NAMALWA (cell line): ENCODE results near the gene PPP2R5B.

ENCODE experiments used
- DNase-seq: peaks from one replicate; pipeline ENCODE4 v3.0.0-alpha.2; 2015; ENCODE audit warnings: low spot score

Gene PPP2R5B

DNA sequence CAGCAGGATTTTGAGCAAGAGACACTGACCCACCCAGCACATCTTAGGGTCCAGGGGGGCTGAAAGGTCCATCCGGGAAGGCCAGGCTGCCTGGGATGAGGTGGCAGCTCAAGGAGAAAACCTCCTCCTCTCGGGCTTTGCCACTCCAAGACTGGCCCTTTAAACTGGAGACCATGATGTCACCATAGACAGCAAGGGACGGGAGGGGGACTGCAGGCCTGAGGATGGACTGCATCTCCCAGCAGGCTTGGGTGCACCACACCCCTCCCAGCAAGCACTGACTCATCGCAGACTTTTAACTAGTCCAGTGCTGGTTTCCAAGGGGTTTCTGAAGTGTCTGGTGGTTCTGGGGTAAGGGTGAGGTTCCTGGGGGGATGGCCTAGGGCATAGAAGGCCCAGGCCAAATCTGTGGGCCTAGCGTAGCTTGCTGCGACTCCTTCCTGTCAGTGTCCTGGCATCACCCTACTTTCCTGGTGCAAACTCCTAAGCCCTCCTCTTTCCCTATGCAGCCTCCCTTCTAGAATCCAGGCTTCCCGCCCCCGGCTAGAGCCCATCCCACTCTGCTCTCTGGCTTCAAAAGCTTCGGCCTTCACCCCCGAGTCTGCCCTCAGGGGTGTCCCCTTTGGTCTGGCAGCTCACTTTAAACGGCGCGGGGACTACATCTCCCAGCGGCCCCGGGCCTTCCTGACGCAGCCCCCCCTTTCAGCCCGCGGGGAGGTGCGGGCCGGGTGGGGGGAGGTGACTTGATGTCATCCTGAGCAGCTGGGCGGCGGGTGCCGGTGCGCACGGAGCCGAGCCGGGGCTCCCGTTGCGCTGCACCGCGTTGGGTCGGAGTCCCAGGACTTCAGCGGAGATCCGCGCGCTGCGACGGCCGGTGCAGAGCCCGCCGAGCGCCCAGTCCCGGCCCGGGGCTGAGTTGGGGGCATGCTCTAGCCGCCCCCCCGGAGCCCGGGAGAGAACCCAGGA lies at the start of gene PPP2R5B:
Gene PPP2R5B (plus strand): TSS at position 746 of the 966 bp plus-strand sequence. CDS start 1,046 bp downstream, outside the sequence.
- peak; percentile 89 for DNase-seq

GRCh38 chr11:64875369-64876228 lies 48.9 kb upstream of the PPP2R5B start:
- DNase-seq = peak; percentile 77

DNA sequence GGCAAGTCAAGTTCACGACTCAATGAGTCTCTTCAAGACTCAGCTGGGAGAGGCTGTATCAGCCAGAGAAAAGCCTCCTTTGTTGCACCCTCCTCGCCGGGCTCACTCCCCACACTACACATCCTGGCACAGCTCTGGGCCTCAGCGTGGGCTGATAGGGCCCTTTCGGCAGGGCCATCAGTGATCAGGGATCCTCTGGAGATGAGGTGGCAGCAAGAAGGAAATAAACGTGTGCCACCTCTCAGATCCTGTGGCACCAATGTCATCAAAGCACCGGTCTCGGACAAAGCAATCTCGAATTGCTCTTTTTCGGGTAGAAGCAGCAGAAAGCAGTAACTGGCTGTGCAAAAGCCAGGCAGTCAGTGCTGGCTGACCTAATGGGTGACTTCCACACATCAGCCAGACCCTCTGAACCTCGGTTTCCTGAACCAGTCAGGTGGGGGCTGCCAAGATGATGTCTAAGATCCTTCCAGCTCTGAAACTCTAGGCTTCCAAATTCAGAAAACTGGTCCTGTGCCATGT lies 48.2 kb upstream of the PPP2R5B start:
- no peak for DNase-seq

GRCh38 chr11:64876835-64877341 lies 47.6 kb upstream of the PPP2R5B start:
- DNase-seq = peak; percentile 37

GRCh38 chr11:64877390-64878222 lies 46.9 kb upstream of the PPP2R5B start:
- peak; percentile 45 for DNase-seq

DNA sequence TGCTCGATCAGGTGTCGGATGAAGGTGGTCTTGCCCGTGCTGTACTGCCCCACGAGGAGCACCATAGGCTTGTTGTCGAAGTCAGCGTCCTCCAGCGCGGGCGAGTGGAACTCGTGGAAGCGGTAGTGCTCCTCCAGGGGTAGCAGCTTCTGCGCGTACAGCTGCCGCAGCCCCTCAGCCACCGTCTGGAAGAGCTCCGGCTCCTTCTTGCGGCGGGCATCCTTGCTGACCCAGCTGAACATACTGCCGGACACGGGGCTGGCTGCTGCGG lies 46.3 kb upstream of the PPP2R5B start:
- DNase-seq = no peak

GRCh38 chr11:64878494-64879243 lies 45.8 kb upstream of the PPP2R5B start, which contains the start of gene EHD1:
TSS of gene EHD1 (minus strand) at chr11:64878621. CDS start at chr11:64878464, 157 bp downstream.
- DNase-seq = peak; percentile 98

DNA sequence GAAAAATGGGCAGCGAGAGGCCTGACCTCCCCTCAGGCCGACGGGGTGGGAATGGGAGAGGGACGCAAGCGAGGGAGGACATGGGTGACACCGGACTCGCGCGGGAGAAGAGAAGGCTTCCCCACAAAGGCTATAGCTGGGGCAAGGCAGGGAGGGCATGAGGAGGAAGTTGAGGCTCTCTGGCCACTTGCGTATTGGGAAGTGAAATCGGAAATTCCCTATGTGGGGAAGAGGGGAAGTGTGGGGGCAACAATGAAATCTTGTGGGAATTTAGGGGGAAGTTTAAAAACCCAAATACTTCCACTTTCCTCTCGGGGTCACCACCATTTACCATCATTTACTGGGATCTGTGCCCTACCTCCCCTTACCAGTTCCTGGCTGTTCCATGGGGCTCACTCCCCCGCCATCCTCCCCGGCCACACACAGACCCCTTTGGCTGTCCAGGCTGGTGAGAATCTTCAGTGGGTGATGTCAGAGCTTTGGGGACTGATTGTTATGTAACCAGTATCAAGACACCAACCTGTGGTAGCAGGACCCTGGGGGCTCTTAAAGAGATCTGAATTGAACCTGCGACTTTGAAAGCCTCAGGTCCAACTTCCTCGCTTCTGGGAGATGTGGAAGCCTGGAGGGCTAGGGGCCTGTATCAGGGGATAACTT lies 45.1 kb upstream of the PPP2R5B start:
- peak; percentile 46 for DNase-seq

GRCh38 chr11:64880240-64881001 lies 44.1 kb upstream of the PPP2R5B start:
- DNase-seq = peak; percentile 61

GRCh38 chr11:64881476-64881875 lies 43.0 kb upstream of the PPP2R5B start:
- no peak for DNase-seq

DNA sequence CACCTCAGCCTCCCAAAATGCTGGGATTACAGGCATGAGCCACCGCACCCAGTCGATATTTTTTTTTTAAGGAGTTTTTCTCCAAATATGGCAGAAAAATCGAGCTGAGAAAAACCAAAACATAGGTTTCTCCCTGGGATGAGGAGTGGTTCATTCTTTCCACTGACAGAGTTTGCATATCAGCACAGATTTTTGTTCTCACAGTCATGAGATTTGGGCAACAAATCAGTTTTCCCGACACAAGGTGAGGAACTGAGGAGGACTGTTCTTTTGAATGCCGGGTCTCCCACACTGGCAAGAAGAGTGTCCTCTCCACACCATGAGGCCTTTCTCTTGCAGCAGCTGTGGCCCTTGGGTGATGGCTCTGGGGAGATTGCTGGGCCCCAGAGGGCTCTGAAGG lies 42.2 kb upstream of the PPP2R5B start:
- DNase-seq = no peak

DNA sequence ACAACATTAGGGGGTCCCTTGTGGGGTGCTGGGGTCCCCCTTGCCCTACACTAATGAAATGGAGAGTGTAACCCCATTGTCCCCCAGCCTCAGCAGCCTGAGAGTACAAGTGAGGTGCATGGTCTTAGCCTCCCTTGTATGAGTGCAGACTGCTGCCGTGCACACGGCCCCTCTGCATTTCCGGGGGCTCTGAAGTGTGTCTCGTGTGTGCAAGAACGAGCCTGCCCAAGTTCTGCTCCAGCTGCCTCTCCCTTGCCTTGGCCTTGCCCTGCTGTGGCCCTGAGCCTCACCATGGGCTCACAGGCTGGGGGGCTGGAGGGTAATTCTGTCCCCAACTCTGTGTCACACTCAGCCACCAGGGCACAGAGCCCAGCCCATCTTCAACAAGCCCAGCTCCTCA lies 40.9 kb upstream of the PPP2R5B start:
- no peak for DNase-seq

- no peak for DNase-seq
These were observed 40.5 kb upstream of the PPP2R5B start for GRCh38 chr11:64884019-64884418.

- DNase-seq = no peak
These were observed 38.9 kb upstream of the PPP2R5B start for GRCh38 chr11:64885367-64886286.

- no peak for DNase-seq
These were observed 37.2 kb upstream of the PPP2R5B start for GRCh38 chr11:64887234-64887756.

- DNase-seq = peak; percentile 82
These were observed 36.6 kb upstream of the PPP2R5B start for GRCh38 chr11:64887757-64888405.

- DNase-seq = no peak
These were observed 36.1 kb upstream of the PPP2R5B start for GRCh38 chr11:64888406-64888728.
